H1 (cell line): ENCODE data around the gene TBC1D4. TPM values are rescaled to one million over a fixed set of nuclear protein-coding genes. Genes with fewer than 3 reads are reported as not detected.

ENCODE experiments used
- CTCF ChIA-PET: fragments of 300-600 bp; sonication (Branson Sonifier 250); formaldehyde crosslinking; loops from one replicate; lab custom pipeline; 2021; ENCODE audit not compliant: partially characterized antibody; lab: Charles Lee
- POLR2A ChIA-PET: fragments of 300-600 bp; sonication (Branson Sonifier 250); formaldehyde crosslinking; loops from one replicate; lab custom pipeline; 2021; ENCODE audit warnings: inconsistent platforms; ENCODE audit not compliant: partially characterized antibody; lab: Charles Lee
- DNase-seq, 2 experiments: peaks; one replicate each; pipeline versions ENCODE4 v3.0.0 to v3.0.0-alpha.2; 2010 to 2022; ENCODE audit warnings: low spot score in 2 of 2, low read depth in 1 of 2, mixed read lengths in 1 of 2
- FAIRE-seq: peaks from 2 replicates; lab custom pipeline; 2011; peaks lifted over from hg19 to GRCh38; lab: Jason Lieb, UNC
- H2AFZ ChIP-seq: 2 replicates; pipeline ENCODE4 v1.8.1; 2012; ENCODE audit warnings: low read length, inconsistent platforms
- H2AK5ac ChIP-seq: 2 replicates; pipeline ENCODE4 v1.6.1; 2013; ENCODE audit warnings: low read depth, low read length
- H2BK120ac ChIP-seq: replicated peaks from 2 replicates; pipeline ENCODE3; 2013; ENCODE audit warnings: low read depth, low read length, inconsistent platforms
- H2BK12ac ChIP-seq: 2 replicates; pipeline ENCODE4 v1.6.1; 2013; ENCODE audit warnings: low read depth, low read length
- H2BK15ac ChIP-seq: 2 replicates; pipeline ENCODE4 v1.6.1; 2013; ENCODE audit warnings: low read length
- H2BK20ac ChIP-seq: 2 replicates; pipeline ENCODE4 v1.6.1; 2013; ENCODE audit warnings: low read length
- H2BK5ac ChIP-seq: 2 replicates; pipeline ENCODE4 v1.6.1; 2013; ENCODE audit warnings: low read depth, low read length
- H3K14ac ChIP-seq: 2 replicates; pipeline ENCODE4 v1.6.1; 2013; ENCODE audit warnings: inconsistent platforms; ENCODE audit not compliant: insufficient read length
- H3K18ac ChIP-seq: 2 replicates; pipeline ENCODE4 v1.6.1; 2013; ENCODE audit warnings: low read length; ENCODE audit errors: extremely low read depth
- H3K23ac ChIP-seq: 2 replicates; pipeline ENCODE4 v1.6.1; 2013; ENCODE audit warnings: inconsistent platforms; ENCODE audit not compliant: insufficient read length
- H3K23me2 ChIP-seq: 2 replicates; pipeline ENCODE4 v1.6.1; 2013; ENCODE audit warnings: low read depth, low read length
- H3K27ac ChIP-seq: 2 replicates; pipeline ENCODE4 v1.6.1; 2011; ENCODE audit warnings: low read depth, low read length, inconsistent platforms
- H3K27me3 ChIP-seq, 4 experiments: replicated peaks in 1 of 4; 1 replicate in 1 of 4; 2 replicates in 3 of 4; pipeline versions ENCODE4 v1.6.1 to v1.8.1; 2011 to 2013; ENCODE audit warnings: low read length in 3 of 4, mild to moderate bottlenecking in 3 of 4, inconsistent platforms in 2 of 4, mixed read lengths in 2 of 4, moderate library complexity in 1 of 4; ENCODE audit not compliant: control insufficient read depth in 3 of 4, insufficient read depth in 3 of 4; ENCODE audit errors: extremely low read depth in 1 of 4
- H3K36me3 ChIP-seq, 4 experiments: 2 replicates each; pipeline versions ENCODE4 v1.6.1 to v1.8.1; 2011 to 2013; ENCODE audit warnings: mild to moderate bottlenecking in 4 of 4, low read length in 3 of 4, moderate library complexity in 2 of 4, control low read depth in 1 of 4, inconsistent platforms in 1 of 4; ENCODE audit not compliant: insufficient read depth in 4 of 4, control insufficient read depth in 2 of 4
- H3K4ac ChIP-seq: replicated peaks from 2 replicates; pipeline ENCODE3; 2013; ENCODE audit warnings: low read length, low read depth, mixed read lengths, inconsistent platforms; ENCODE audit not compliant: insufficient read length
- H3K4me1 ChIP-seq, 4 experiments: replicated peaks in 1 of 4; 1 replicate in 1 of 4; 2 replicates in 3 of 4; pipeline versions ENCODE4 v1.6.1 to v1.8.1; 2011 to 2013; ENCODE audit warnings: low read length in 3 of 4, inconsistent platforms in 2 of 4, mixed read lengths in 1 of 4; ENCODE audit not compliant: insufficient read depth in 4 of 4, control insufficient read depth in 3 of 4
- H3K4me2 ChIP-seq, 2 experiments: 2 replicates each; pipeline versions ENCODE4 v1.6.1 to v1.8.1; 2011 to 2013; ENCODE audit warnings: low read depth in 2 of 2, low read length in 2 of 2, control low read depth in 1 of 2, inconsistent platforms in 1 of 2, mild to moderate bottlenecking in 1 of 2; ENCODE audit not compliant: insufficient read depth in 1 of 2
- H3K4me3 ChIP-seq, 4 experiments: fragments of 200-600, 300-600 bp in 1 of 4; sonication (generic), shearing (Covaris generic), sonication (Bioruptor Twin) in 1 of 4; 2 replicates each; pipeline versions ENCODE4 v1.5.1 to v1.8.1; 2011 to 2016; ENCODE audit warnings: low read length in 4 of 4, low read depth in 3 of 4, control low read depth in 2 of 4, inconsistent platforms in 2 of 4, mild to moderate bottlenecking in 2 of 4, mixed read lengths in 1 of 4, moderate library complexity in 1 of 4; ENCODE audit not compliant: insufficient read depth in 2 of 4; ENCODE audit errors: extremely low read depth in 1 of 4
- H3K56ac ChIP-seq: replicated peaks from 2 replicates; pipeline ENCODE3; 2013; ENCODE audit warnings: low read depth, mild to moderate bottlenecking, mixed read lengths, low read length, inconsistent platforms; ENCODE audit not compliant: insufficient read length
- H3K79me1 ChIP-seq: 2 replicates; pipeline ENCODE4 v1.6.1; 2013; ENCODE audit warnings: low read depth, low read length, control low read depth
- H3K79me2 ChIP-seq, 2 experiments: 2 replicates each; pipeline versions ENCODE4 v1.6.1 to v1.8.1; 2012 to 2013; ENCODE audit warnings: low read length in 2 of 2, mild to moderate bottlenecking in 2 of 2, inconsistent platforms in 1 of 2; ENCODE audit not compliant: insufficient read depth in 2 of 2, control insufficient read depth in 1 of 2
- H3K9ac ChIP-seq, 4 experiments: replicated peaks in 1 of 4; 1 replicate in 1 of 4; 2 replicates in 3 of 4; pipeline versions ENCODE4 v1.6.1 to v1.8.1; 2011 to 2013; ENCODE audit warnings: low read depth in 3 of 4, low read length in 3 of 4, control low read depth in 2 of 4, mild to moderate bottlenecking in 2 of 4, moderate library complexity in 2 of 4, inconsistent platforms in 1 of 4; ENCODE audit errors: extremely low read depth in 1 of 4
- H3K9me3 ChIP-seq, 2 experiments: 2 replicates each; pipeline versions ENCODE4 v1.6.1 to v1.8.1; 2012 to 2013; ENCODE audit warnings: mild to moderate bottlenecking in 2 of 2, moderate library complexity in 2 of 2, control low read depth in 1 of 2, inconsistent platforms in 1 of 2, low read depth in 1 of 2, low read length in 1 of 2, mixed read lengths in 1 of 2; ENCODE audit not compliant: insufficient read depth in 2 of 2
- H4K20me1 ChIP-seq, 2 experiments: replicated peaks in 1 of 2; 2 replicates each; pipeline versions ENCODE3 to v1.8.1; 2011 to 2013; ENCODE audit warnings: inconsistent platforms in 2 of 2, low read length in 2 of 2, mild to moderate bottlenecking in 1 of 2; ENCODE audit not compliant: insufficient read depth in 2 of 2, control insufficient read depth in 1 of 2
- H4K5ac ChIP-seq: 2 replicates; pipeline ENCODE4 v1.6.1; 2013; ENCODE audit warnings: low read length, low read depth, mixed read lengths, inconsistent platforms; ENCODE audit not compliant: insufficient read length
- H4K8ac ChIP-seq: 2 replicates; pipeline ENCODE4 v1.8.0; 2013; ENCODE audit warnings: mild to moderate bottlenecking, moderate library complexity, low read length, inconsistent platforms; ENCODE audit not compliant: insufficient read depth; ENCODE audit errors: extremely low read depth
- H4K91ac ChIP-seq: replicated peaks from 2 replicates; pipeline ENCODE3; 2013; ENCODE audit warnings: low read length, mixed read lengths, inconsistent platforms; ENCODE audit not compliant: insufficient read length
- CEBPB ChIP-seq: IDR thresholded peaks from 2 replicates; pipeline ENCODE4 v1.6.1; 2012; ENCODE audit warnings: low read depth, low read length
- CTBP2 ChIP-seq: IDR thresholded peaks from 2 replicates; pipeline ENCODE4 v1.7.0; 2011; ENCODE audit warnings: borderline replicate concordance, mild to moderate bottlenecking, moderate library complexity, mixed read lengths, low read length; ENCODE audit not compliant: insufficient read depth, insufficient read length
- EZH2 ChIP-seq: fragments of 200-600 bp; sonication (generic); IDR thresholded peaks from 2 replicates; pipeline ENCODE4 v1.7.1; 2012; ENCODE audit warnings: low read depth, mild to moderate bottlenecking, moderate library complexity, low read length, inconsistent platforms; ENCODE audit not compliant: severe bottlenecking
- POLR2AphosphoS5 ChIP-seq: IDR thresholded peaks from 2 replicates; pipeline ENCODE4 v1.6.1; 2011; ENCODE audit warnings: low read depth, low read length
- POU5F1 ChIP-seq: IDR thresholded peaks from 2 replicates; pipeline ENCODE4 v1.6.1; 2011; ENCODE audit warnings: low read depth, mild to moderate bottlenecking, low read length, moderate library complexity
- RBBP5 ChIP-seq: IDR thresholded peaks from 2 replicates; pipeline ENCODE4 v1.7.1; 2012; ENCODE audit warnings: low read depth, mild to moderate bottlenecking, inconsistent platforms, low read length, moderate library complexity, borderline replicate concordance
- SP1 ChIP-seq: IDR thresholded peaks from 2 replicates; pipeline ENCODE4 v1.6.1; 2011; ENCODE audit warnings: low read depth, low read length
- SRF ChIP-seq: IDR thresholded peaks from 2 replicates; pipeline ENCODE4 v1.6.1; 2011; ENCODE audit warnings: mild to moderate bottlenecking, low read depth, low read length, moderate library complexity
- TAF1 ChIP-seq: IDR thresholded peaks from 2 replicates; pipeline ENCODE4 v1.6.1; 2011; ENCODE audit warnings: mild to moderate bottlenecking, low read depth, low read length
- TAF7 ChIP-seq: optimal IDR thresholded peaks from 2 replicates; pipeline ENCODE3; 2011; ENCODE audit warnings: low read depth, mild to moderate bottlenecking, inconsistent platforms, low read length, moderate library complexity, borderline replicate concordance
- YY1 ChIP-seq: IDR thresholded peaks from 2 replicates; pipeline ENCODE4 v1.6.1; 2011; ENCODE audit warnings: low read depth, mild to moderate bottlenecking, low read length
- WGBS, 2 experiments: shearing (Covaris generic) in 1 of 2; methylation state at CpG; one replicate each; pipeline versions ENCODE4 v1.1.6 to v1.1.7; 2013 to 2015; ENCODE audit warnings: low lambda C conversion rate in 2 of 2, mixed read lengths in 2 of 2, inconsistent platforms in 1 of 2, low coverage in 1 of 2, missing lambda C conversion rate in 1 of 2; ENCODE audit not compliant: insufficient replicate concordance in 2 of 2, insufficient coverage in 1 of 2, insufficient read length in 1 of 2; ENCODE audit errors: extremely low coverage in 1 of 2, missing lambda C conversion rate in 1 of 2; 5-methylcytosine and 5-hydroxymethylcytosine counted together
- polyA plus RNA-seq, 7 experiments: library from polyadenylated mRNA; depleted of rRNA in 3 of 7; stranded (reverse) in 5 of 7; unstranded in 2 of 7; fragments of >200 nt in 5 of 7; fragments of 200-250 nt in 2 of 7; gene quantifications; 1 replicate in 5 of 7; 2 replicates in 1 of 7; 4 replicates in 1 of 7; pipeline versions ENCODE4 v1.2.1 to v1.2.3, GENCODE V29; 2011 to 2013; ENCODE audit warnings: missing spikeins in 2 of 7, mixed read lengths in 2 of 7
- total RNA-seq: library from RNA; stranded (reverse); fragmentation: NEBNext Ultra II Directional; extraction: Animal tissue kit (Norgen Biotek cat#: 25700); gene quantifications from 2 replicates; pipeline ENCODE4 v1.2.1, GENCODE V29; 2021
- TF ChIP-seq, protein P1 (sequence below): IDR thresholded peaks from 2 replicates; pipeline ENCODE4 v1.6.1; 2012; ENCODE audit warnings: inconsistent platforms
- TF ChIP-seq, protein P2 (sequence below): IDR thresholded peaks from 2 replicates; pipeline ENCODE4 v1.6.1; 2012; ENCODE audit warnings: inconsistent platforms

The TBC1D4 gene
- total and polyA plus RNA-seq, 2 of the 8 experiments (the other 6 are each of a cell fraction or from before 2014, with no cell fraction given) = 16.7 to 39.0 TPM

DNA sequence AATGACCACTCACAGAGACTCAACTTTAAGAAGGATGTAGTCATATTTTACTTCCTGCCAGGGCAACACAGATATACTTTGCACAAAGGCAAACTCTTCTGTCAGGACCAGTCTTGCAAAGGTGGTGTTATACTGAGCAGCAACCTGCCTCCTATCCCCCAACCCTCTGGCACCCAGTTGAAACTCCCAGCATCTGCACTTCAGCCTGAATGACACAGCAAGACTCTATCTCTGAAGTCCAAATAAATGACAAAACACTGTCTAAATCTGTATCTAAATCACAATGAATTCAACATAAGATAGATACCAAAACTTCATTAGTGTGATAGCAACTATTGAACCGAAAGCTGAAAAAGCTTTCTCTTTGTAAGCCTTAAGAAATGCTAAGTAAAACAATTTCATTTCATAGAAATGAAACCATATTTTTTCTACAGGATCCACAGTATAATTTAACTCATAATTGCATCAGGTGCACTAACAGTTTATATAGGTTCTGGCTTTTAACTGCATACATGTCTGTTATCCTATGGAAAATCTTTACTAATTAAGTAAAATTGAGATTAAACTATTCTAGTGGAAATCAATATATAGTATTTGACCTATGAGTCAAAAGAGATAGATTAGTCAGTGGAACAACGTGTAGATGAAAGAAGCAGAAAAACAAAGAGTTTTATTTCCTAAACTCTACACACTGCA lies 163.7 kb downstream of the TBC1D4 start:
- Histone ChIP-seq H3K79me1 (no peaks in the 10 kb centered on the region), H2BK12ac (no peak overlapping the region), H3K36me3 (no peaks in the 10 kb centered on the region; a peak in 1 of 8 replicates), H4K5ac (no peak overlapping the region), H3K9ac (no peak overlapping the region), H2BK20ac (no peak overlapping the region), H3K4me2 (no peak overlapping the region; a peak in 1 of 4 replicates), H3K18ac (no peak overlapping the region), H2BK120ac (no peak overlapping the region), H3K4ac (no peak overlapping the region), H2BK5ac (no peak overlapping the region), H3K4me1 (no peaks in the 10 kb centered on the region), H3K14ac (no peak overlapping the region), H3K27me3 (no peaks in the 10 kb centered on the region), H3K9me3 (no peaks in the 10 kb centered on the region), H3K27ac (no peak overlapping the region), H4K8ac (no peak overlapping the region), H3K79me2 (no peaks in the 10 kb centered on the region), H3K56ac (no peak overlapping the region), H3K4me3 (no peak overlapping the region), H2BK15ac (no peak overlapping the region), H2AFZ (no peak overlapping the region), H4K91ac (no peak overlapping the region), H4K20me1 (peaks cover 0 to 2% of the 10 kb centered on the region in 2 experiments), H3K23me2 (no peaks in the 10 kb centered on the region), H2AK5ac (no peak overlapping the region), H3K23ac (no peak overlapping the region)
- no peak for FAIRE-seq
- WGBS, 2 experiments = 81% methylated on average over 2 of the region's 2 CpGs; no CpG with 5 or more reads in 1 of the 2 experiments
- ChIA-PET POLR2A (no interaction called here), CTCF (no interaction called here)
- DNase-seq = no peak
- TF ChIP-seq YY1 = no peak
- TF ChIP-seq CEBPB = no peak
- no peak for TF ChIP-seq EZH2
- TF ChIP-seq POU5F1 = no peak
- TF ChIP-seq, protein P1, sequence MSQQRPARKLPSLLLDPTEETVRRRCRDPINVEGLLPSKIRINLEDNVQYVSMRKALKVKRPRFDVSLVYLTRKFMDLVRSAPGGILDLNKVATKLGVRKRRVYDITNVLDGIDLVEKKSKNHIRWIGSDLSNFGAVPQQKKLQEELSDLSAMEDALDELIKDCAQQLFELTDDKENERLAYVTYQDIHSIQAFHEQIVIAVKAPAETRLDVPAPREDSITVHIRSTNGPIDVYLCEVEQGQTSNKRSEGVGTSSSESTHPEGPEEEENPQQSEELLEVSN = no peak
- TF ChIP-seq CTBP2 = no peak
- TF ChIP-seq, protein P2, sequence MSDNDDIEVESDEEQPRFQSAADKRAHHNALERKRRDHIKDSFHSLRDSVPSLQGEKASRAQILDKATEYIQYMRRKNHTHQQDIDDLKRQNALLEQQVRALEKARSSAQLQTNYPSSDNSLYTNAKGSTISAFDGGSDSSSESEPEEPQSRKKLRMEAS = no peak
- no peak for TF ChIP-seq RBBP5
- no peak for TF ChIP-seq SP1
- TF ChIP-seq SRF = no peak
- TF ChIP-seq POLR2AphosphoS5 = no peak
- TF ChIP-seq TAF1 = no peak
- TF ChIP-seq TAF7 = no peak
